ENCODE data around the gene YBEY.

YBEY gene

GRCh38 chr21:46264690-46265144, 21.4 kb upstream of the YBEY start:
- DNase-seq (ENCODE audit: low read depth), result no peak

- DNase-seq (ENCODE audit: low read depth), result no peak
Measured at GRCh38 chr21:46265736-46266525, 20.2 kb upstream of the YBEY start.

- DNase-seq (ENCODE audit: low read depth), result no peak
Measured at GRCh38 chr21:46266946-46267345, 19.2 kb upstream of the YBEY start.

GRCh38 chr21:46268371-46268770, 17.8 kb upstream of the YBEY start:
- DNase-seq (ENCODE audit: low read depth), result no peak

- no peak for DNase-seq (ENCODE audit: low read depth)
Measured at GRCh38 chr21:46269466-46269865, 16.7 kb upstream of the YBEY start.

- DNase-seq (ENCODE audit: low read depth), result no peak
Measured at GRCh38 chr21:46273341-46273740, 12.8 kb upstream of the YBEY start.

GRCh38 chr21:46274797-46275390, 11.2 kb upstream of the YBEY start:
- no peak for DNase-seq (ENCODE audit: low read depth)

GRCh38 chr21:46284077-46284644, 2.0 kb upstream of the YBEY start:
- DNase-seq (ENCODE audit: low read depth), result no peak

GRCh38 chr21:46284733-46285132, 1.4 kb upstream of the YBEY start:
- DNase-seq (ENCODE audit: low read depth), result no peak

- no peak for DNase-seq (ENCODE audit: low read depth)
Measured at GRCh38 chr21:46285206-46285661, 908 bp upstream of the YBEY start, which contains the start of gene MCM3AP. TSS of gene MCM3AP (minus strand) at chr21:46285611. CDS start at chr21:46285286, 325 bp downstream.

- no peak for DNase-seq (ENCODE audit: low read depth)
Measured at GRCh38 chr21:46286648-46287002, 483 bp downstream of the YBEY start.

GRCh38 chr21:46287541-46287940, 1.4 kb downstream of the YBEY start:
- DNase-seq (ENCODE audit: low read depth), result no peak

GRCh38 chr21:46289655-46290179, 3.6 kb downstream of the YBEY start:
- DNase-seq (ENCODE audit: low read depth), result no peak

GRCh38 chr21:46291561-46291960, 5.4 kb downstream of the YBEY start:
- DNase-seq (ENCODE audit: low read depth), result no peak

GRCh38 chr21:46294647-46295176, 8.6 kb downstream of the YBEY start:
- no peak for DNase-seq (ENCODE audit: low read depth)

- DNase-seq (ENCODE audit: low read depth), result no peak
Measured at GRCh38 chr21:46295177-46295770, 9.1 kb downstream of the YBEY start.

GRCh38 chr21:46295996-46296752, 10.0 kb downstream of the YBEY start:
- peak; percentile 9 for DNase-seq (ENCODE audit: low read depth)

- DNase-seq (ENCODE audit: low read depth), result no peak
Measured at GRCh38 chr21:46297338-46298271, 11.5 kb downstream of the YBEY start.

- DNase-seq (ENCODE audit: low read depth), result no peak
Measured at GRCh38 chr21:46299167-46299566, 13.0 kb downstream of the YBEY start.

GRCh38 chr21:46301759-46302158, 15.6 kb downstream of the YBEY start:
- no peak for DNase-seq (ENCODE audit: low read depth)

Measured in T follicular helper cell (primary cell).